Progenitor cell of endocrine pancreas (in vitro differentiated cells): ENCODE data around the gene ABHD17C. TPM values are rescaled to one million over a fixed set of nuclear protein-coding genes. Genes with fewer than 3 reads are reported as not detected.
A peak's percentile ranks its signal among the peaks of the same experiment; 100 is the strongest.

Source experiments
- DNase-seq: peaks from one replicate; pipeline ENCODE4 v3.0.0; 2021; ENCODE audit warnings: low spot score; ENCODE audit not compliant: unreplicated experiment
- H3K27ac Mint-ChIP-seq: 2 replicates; pipeline ENCODE4 v1.8.0; 2021; ENCODE audit warnings: mild to moderate bottlenecking, moderate library complexity, mixed read lengths
- H3K27me3 Mint-ChIP-seq: 2 replicates; pipeline ENCODE4 v1.8.0; 2021; ENCODE audit warnings: mixed read lengths
- H3K36me3 Mint-ChIP-seq: 2 replicates; pipeline ENCODE4 v1.8.0; 2022; ENCODE audit warnings: mixed read lengths; ENCODE audit not compliant: insufficient read depth
- H3K4me1 Mint-ChIP-seq: 2 replicates; pipeline ENCODE4 v1.8.0; 2021; ENCODE audit warnings: low read depth, mixed read lengths
- H3K4me3 Mint-ChIP-seq: 2 replicates; pipeline ENCODE4 v1.8.0; 2021; ENCODE audit warnings: low read depth, mild to moderate bottlenecking, moderate library complexity, mixed read lengths
- H3K9me3 Mint-ChIP-seq: 2 replicates; pipeline ENCODE4 v1.8.0; 2021; ENCODE audit warnings: low read depth, mixed read lengths
- total RNA-seq: library from RNA; stranded (reverse); gene quantifications from 2 replicates; pipeline ENCODE4 v1.2.1, GENCODE V29; 2021
- TF ChIP-seq, protein P1 (sequence below): fragments of 200-600 bp; sonication (generic); IDR thresholded peaks from one replicate; pipeline ENCODE4 v1.5.0; 2021; ENCODE audit warnings: antibody characterized with exemption, mild to moderate bottlenecking; ENCODE audit not compliant: unreplicated experiment

The ABHD17C gene
- total RNA-seq, 1 donor from 2014 or later: 19.8 TPM

DNA sequence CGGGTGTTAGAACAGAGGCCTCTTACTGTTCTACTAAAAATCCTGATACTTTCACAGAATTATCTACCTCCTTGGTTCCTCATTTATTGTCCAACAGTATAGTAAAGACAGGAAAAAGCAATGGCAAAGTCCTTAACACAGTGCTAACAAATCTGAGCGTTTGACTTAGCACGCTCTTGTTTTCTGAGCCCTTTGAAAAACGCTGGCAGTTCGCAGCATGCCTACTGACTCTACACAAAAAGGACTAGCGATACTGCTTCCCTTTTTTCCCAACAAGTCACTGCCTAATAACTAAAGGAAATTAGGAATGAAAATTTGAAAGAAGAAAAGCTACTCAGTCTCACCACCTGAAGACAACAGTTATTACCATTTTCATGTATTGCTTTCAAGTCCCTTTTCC, 49.3 kb downstream of the ABHD17C start:
- Mint-ChIP-seq H3K36me3 (peaks cover 6% of the 10 kb centered on the region), H3K4me1 (peaks cover 17% of the 10 kb centered on the region), H3K27ac (no peak overlapping the region), H3K4me3 (no peak overlapping the region), H3K27me3 (no peaks in the 10 kb centered on the region), H3K9me3 (peaks cover 6% of the 10 kb centered on the region)
- TF ChIP-seq, protein P1, sequence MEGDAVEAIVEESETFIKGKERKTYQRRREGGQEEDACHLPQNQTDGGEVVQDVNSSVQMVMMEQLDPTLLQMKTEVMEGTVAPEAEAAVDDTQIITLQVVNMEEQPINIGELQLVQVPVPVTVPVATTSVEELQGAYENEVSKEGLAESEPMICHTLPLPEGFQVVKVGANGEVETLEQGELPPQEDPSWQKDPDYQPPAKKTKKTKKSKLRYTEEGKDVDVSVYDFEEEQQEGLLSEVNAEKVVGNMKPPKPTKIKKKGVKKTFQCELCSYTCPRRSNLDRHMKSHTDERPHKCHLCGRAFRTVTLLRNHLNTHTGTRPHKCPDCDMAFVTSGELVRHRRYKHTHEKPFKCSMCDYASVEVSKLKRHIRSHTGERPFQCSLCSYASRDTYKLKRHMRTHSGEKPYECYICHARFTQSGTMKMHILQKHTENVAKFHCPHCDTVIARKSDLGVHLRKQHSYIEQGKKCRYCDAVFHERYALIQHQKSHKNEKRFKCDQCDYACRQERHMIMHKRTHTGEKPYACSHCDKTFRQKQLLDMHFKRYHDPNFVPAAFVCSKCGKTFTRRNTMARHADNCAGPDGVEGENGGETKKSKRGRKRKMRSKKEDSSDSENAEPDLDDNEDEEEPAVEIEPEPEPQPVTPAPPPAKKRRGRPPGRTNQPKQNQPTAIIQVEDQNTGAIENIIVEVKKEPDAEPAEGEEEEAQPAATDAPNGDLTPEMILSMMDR: no peak
- no peak for DNase-seq

DNA sequence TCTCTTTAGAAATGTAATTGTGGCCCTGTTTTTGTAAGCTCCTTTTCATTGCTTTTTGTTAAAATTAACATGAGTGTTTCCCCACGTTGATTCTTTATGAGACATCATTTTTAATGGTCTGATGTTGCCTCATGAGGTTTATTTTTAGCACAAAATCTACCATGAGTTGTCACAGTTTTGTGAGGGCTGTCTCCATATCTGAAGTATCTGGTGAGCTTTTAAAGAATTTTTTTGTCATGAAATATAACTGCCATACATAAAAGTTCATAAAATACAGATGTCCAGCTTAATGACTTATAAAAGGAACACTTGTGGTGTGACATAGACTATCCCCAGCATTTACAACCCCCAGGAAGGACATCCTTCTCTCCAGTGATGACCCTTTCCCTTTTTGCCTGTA, 49.7 kb downstream of the ABHD17C start:
- peaks cover 5% of the 10 kb centered on the region for H3K36me3 Mint-ChIP-seq
- no peak for DNase-seq
- peaks cover 5% of the 10 kb centered on the region for H3K9me3 Mint-ChIP-seq
- no peak overlapping the region for H3K4me3 Mint-ChIP-seq
- TF ChIP-seq, protein P1: no peak
- no peaks in the 10 kb centered on the region for H3K27me3 Mint-ChIP-seq
- no peak overlapping the region for H3K27ac Mint-ChIP-seq
- H3K4me1 Mint-ChIP-seq: peaks cover 17% of the 10 kb centered on the region

DNA sequence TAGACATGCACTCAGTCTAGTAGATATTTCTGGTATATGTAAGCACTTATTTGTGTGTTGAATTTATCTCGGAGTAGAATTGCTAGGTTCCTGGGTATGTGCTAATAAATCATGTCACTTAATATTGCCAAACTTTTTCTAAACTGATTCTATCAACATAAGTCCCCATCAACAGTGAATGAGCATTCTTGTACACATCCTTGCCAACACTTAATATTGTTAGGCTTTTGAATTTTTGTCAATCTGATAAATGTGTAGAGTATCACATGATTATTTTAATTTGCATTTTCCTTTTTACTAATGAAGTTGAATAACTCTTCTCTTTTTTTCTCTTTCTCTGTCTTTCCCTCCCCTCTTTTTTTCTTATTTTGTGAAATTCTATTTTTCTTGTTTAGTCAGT, 50.8 kb downstream of the ABHD17C start:
- peaks cover 17% of the 10 kb centered on the region for H3K4me1 Mint-ChIP-seq
- H3K36me3 Mint-ChIP-seq: peaks cover 9% of the 10 kb centered on the region
- no peaks in the 10 kb centered on the region for H3K27me3 Mint-ChIP-seq
- H3K27ac Mint-ChIP-seq: peak overlapping the region; percentile 35
- H3K9me3 Mint-ChIP-seq: peaks cover 5% of the 10 kb centered on the region
- no peak overlapping the region for H3K4me3 Mint-ChIP-seq
- no peak for DNase-seq
- TF ChIP-seq, protein P1: no peak

DNA sequence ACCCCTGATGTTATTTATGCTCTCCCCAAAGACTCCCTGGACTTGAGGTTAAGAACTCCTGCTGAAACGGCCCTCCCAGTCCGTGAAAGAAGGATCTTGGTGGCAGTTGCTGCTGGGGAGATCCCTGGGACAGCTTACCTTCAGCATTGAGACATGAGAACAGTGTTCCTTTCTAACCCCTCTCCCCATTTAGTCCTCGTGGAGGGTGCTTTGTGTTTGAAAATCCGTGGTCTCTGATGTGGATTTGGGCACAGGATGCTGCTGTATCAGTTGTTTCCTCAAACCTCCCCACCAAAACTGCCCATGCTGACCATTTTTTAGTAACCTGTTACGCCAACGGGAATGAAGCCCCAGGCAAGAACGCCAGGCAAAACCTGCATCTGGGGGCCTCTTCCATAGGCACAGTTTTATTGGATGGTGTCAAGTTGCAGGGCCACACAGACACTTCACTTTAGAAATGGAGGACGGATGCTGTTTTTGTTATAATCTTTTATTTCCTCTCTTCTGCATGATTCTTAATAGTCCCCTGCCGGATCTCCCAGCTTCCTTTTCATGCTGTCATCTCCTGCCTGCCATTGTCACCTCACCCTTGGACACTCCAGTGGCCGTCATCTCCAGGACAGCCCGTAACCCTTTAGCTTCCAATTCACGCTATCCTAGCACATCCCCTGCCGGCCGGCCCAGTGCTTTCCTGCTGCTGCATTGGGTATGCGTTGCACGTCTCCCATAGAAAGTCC, 52.4 kb downstream of the ABHD17C start:
- DNase-seq: no peak
- Mint-ChIP-seq H3K4me1 (peaks cover 15% of the 10 kb centered on the region), H3K9me3 (peaks cover 5% of the 10 kb centered on the region), H3K4me3 (no peak overlapping the region), H3K36me3 (peaks cover 9% of the 10 kb centered on the region), H3K27me3 (no peaks in the 10 kb centered on the region), H3K27ac (no peak overlapping the region)
- TF ChIP-seq, protein P1: no peak

DNA sequence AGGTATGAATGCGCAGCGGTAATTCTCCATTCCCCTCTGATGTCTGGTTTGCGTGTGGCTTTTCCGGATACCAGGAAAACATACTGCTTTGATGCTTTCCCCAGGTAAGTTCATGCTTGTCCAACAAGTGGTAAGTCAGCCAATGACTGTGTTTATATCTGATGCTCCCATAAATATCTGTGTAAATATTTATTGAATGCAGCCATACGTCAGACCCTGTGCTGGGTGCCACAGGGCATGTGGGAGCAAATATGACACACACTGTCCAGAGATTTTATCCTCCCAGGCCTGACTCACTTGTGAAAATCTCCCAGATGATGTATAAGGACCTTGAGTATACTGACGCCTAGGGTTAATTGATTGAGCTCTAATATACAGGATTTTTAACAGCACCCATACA, 54.5 kb downstream of the ABHD17C start:
- Mint-ChIP-seq H3K4me3 (no peak overlapping the region), H3K9me3 (peaks cover 5% of the 10 kb centered on the region), H3K27ac (no peak overlapping the region), H3K27me3 (no peaks in the 10 kb centered on the region), H3K36me3 (peaks cover 10% of the 10 kb centered on the region), H3K4me1 (peaks cover 5% of the 10 kb centered on the region)
- TF ChIP-seq, protein P1: no peak
- no peak for DNase-seq
